ENCODE results near the gene CHST11.

DNA sequence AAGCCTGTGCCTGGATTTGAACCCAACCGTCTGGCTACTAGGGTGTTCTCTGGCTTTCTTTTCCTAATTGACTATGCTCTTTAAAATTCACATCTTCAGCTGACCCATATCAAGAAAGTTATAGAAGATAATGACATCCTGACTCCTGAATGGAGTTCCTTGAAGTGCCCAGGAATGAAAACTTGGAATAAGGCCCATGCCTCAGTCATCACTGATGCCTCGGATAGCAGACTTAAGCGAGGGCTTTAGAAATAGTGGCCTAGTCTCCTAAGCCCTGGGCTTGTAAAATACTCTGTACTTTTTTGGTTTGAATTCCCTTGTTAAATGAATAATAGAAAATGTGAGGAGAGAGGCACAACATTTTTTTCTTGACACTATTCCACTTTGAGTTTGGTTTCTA, 39.0 kb downstream of the CHST11 start:
- TF ChIP-seq HCFC1 (IDR thresholded peaks at IDR 0.05; ENCODE audit: low read length) = no peak
- TF ChIP-seq, protein P1, sequence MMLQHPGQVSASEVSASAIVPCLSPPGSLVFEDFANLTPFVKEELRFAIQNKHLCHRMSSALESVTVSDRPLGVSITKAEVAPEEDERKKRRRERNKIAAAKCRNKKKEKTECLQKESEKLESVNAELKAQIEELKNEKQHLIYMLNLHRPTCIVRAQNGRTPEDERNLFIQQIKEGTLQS (IDR thresholded peaks at IDR 0.05; ENCODE audit: borderline replicate concordance, extremely low read depth, low read depth, low read length) = no peak
- TF ChIP-seq SP1 (IDR thresholded peaks at IDR 0.05; ENCODE audit: low read depth, low read length) = no peak
- no peak for TF ChIP-seq MEF2B (IDR thresholded peaks at IDR 0.05; ENCODE audit: partially characterized antibody, poor library complexity, severe bottlenecking)
- no peak for TF ChIP-seq NFIC (IDR thresholded peaks at IDR 0.05; ENCODE audit: low read depth, low read length)
- no peak for TF ChIP-seq BRCA1 (IDR thresholded peaks at IDR 0.05; ENCODE audit: low read depth, low read length)
- no peak for TF ChIP-seq POLR2A (IDR thresholded peaks at IDR 0.05; ENCODE audit: low read depth, low read length)
- TF ChIP-seq, protein P2, sequence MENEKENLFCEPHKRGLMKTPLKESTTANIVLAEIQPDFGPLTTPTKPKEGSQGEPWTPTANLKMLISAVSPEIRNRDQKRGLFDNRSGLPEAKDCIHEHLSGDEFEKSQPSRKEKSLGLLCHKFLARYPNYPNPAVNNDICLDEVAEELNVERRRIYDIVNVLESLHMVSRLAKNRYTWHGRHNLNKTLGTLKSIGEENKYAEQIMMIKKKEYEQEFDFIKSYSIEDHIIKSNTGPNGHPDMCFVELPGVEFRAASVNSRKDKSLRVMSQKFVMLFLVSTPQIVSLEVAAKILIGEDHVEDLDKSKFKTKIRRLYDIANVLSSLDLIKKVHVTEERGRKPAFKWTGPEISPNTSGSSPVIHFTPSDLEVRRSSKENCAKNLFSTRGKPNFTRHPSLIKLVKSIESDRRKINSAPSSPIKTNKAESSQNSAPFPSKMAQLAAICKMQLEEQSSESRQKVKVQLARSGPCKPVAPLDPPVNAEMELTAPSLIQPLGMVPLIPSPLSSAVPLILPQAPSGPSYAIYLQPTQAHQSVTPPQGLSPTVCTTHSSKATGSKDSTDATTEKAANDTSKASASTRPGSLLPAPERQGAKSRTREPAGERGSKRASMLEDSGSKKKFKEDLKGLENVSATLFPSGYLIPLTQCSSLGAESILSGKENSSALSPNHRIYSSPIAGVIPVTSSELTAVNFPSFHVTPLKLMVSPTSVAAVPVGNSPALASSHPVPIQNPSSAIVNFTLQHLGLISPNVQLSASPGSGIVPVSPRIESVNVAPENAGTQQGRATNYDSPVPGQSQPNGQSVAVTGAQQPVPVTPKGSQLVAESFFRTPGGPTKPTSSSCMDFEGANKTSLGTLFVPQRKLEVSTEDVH (IDR thresholded peaks at IDR 0.05; ENCODE audit: low read depth, partially characterized antibody) = no peak
- TF ChIP-seq, protein P3, sequence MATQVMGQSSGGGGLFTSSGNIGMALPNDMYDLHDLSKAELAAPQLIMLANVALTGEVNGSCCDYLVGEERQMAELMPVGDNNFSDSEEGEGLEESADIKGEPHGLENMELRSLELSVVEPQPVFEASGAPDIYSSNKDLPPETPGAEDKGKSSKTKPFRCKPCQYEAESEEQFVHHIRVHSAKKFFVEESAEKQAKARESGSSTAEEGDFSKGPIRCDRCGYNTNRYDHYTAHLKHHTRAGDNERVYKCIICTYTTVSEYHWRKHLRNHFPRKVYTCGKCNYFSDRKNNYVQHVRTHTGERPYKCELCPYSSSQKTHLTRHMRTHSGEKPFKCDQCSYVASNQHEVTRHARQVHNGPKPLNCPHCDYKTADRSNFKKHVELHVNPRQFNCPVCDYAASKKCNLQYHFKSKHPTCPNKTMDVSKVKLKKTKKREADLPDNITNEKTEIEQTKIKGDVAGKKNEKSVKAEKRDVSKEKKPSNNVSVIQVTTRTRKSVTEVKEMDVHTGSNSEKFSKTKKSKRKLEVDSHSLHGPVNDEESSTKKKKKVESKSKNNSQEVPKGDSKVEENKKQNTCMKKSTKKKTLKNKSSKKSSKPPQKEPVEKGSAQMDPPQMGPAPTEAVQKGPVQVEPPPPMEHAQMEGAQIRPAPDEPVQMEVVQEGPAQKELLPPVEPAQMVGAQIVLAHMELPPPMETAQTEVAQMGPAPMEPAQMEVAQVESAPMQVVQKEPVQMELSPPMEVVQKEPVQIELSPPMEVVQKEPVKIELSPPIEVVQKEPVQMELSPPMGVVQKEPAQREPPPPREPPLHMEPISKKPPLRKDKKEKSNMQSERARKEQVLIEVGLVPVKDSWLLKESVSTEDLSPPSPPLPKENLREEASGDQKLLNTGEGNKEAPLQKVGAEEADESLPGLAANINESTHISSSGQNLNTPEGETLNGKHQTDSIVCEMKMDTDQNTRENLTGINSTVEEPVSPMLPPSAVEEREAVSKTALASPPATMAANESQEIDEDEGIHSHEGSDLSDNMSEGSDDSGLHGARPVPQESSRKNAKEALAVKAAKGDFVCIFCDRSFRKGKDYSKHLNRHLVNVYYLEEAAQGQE (IDR thresholded peaks at IDR 0.05; ENCODE audit: low read depth, low read length) = no peak
